GM12878 (cell line): ENCODE measurements around the gene GPR39.

Source experiments
- CTCF ChIP-seq, 3 experiments: IDR thresholded peaks in 2 of 3; conservative IDR thresholded peaks in 1 of 3; 2 replicates each; pipeline ENCODE4 v1.5.1; 2011; ENCODE audit warnings: low read depth in 3 of 3, low read length in 3 of 3, mild to moderate bottlenecking in 3 of 3, control low read depth in 2 of 3, moderate library complexity in 2 of 3, inconsistent platforms in 1 of 3, mixed read lengths in 1 of 3; ENCODE audit not compliant: control insufficient read depth in 2 of 3, insufficient read depth in 1 of 3; ENCODE audit errors: extremely low read depth in 1 of 3
- EP300 ChIP-seq, 2 experiments: fragments of 150-350 bp in 1 of 2; IDR thresholded peaks; 2 replicates each; pipeline ENCODE4 v1.6.1; 2011 to 2012; ENCODE audit warnings: low read depth in 2 of 2, low read length in 2 of 2, borderline replicate concordance in 1 of 2, improper control_type of control experiment in 1 of 2, inconsistent platforms in 1 of 2; ENCODE audit not compliant: control insufficient read depth in 1 of 2
- EZH2 ChIP-seq: IDR thresholded peaks from 2 replicates; pipeline ENCODE4 v1.6.1; 2012; ENCODE audit warnings: low read depth, mild to moderate bottlenecking, control low read depth, inconsistent platforms, low read length, borderline replicate concordance; ENCODE audit not compliant: control insufficient read depth
- MYC ChIP-seq: IDR thresholded peaks from 2 replicates; pipeline ENCODE4 v1.6.1; 2011; ENCODE audit warnings: mild to moderate bottlenecking, low read length, moderate library complexity, inconsistent platforms; ENCODE audit not compliant: insufficient read depth, insufficient replicate concordance, insufficient read length, severe bottlenecking
- NFYB ChIP-seq: IDR thresholded peaks from 2 replicates; pipeline ENCODE4 v1.6.1; 2011; ENCODE audit warnings: low read depth, mild to moderate bottlenecking, low read length, improper control_type of control experiment, moderate library complexity; ENCODE audit not compliant: insufficient read depth
- POLR2A ChIP-seq: IDR thresholded peaks from 2 replicates; pipeline ENCODE4 v1.6.1; 2011; ENCODE audit warnings: low read depth, mild to moderate bottlenecking, low read length
- POLR2AphosphoS2 ChIP-seq: IDR thresholded peaks from 2 replicates; pipeline ENCODE4 v1.6.1; 2011; ENCODE audit warnings: low read depth, mild to moderate bottlenecking, low read length, improper control_type of control experiment, moderate library complexity
- RUNX3 ChIP-seq: IDR thresholded peaks from 2 replicates; pipeline ENCODE4 v1.6.1; 2012; ENCODE audit warnings: low read length, inconsistent platforms
- SP1 ChIP-seq: IDR thresholded peaks from one replicate; pipeline ENCODE4 v1.6.1; 2011; ENCODE audit warnings: low read depth, low read length

DNA sequence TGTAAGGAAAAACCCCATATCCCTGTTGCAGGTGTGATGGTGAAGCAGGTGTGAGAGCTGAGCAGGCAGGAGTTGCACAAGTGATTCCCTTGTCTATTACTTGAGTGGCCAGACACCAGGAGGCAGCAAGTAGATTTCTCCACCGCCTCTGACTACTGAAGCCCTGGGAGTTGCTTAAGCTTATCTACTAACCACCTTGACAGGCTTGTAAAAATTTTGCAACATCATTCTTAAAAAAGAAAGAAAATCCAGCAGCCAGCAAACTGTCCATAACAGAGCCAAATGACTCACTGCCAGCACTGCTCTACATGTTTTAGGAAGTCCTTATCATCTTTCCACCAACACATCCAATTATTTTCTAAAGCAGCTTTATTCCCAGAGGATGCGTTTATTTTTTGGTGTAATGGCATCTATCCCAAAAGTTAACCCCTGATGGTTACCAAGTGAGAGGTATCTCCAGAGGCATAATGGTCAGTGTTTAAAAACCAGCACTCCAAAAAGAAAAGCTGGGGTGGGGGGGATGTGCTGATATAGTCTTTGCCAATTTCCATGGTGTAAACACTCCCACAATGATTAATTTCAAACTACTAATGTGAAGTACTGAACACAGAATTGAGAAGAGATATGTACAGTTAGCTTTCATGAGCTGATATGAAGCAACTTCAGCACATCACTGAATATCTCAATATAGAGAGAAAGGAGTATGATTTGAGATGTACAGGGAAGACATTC lies 16.3 kb upstream of the GPR39 start:
- TF ChIP-seq RUNX3 (no peak), EP300 (IDR thresholded peaks at IDR 0.05; ENCODE audit: borderline replicate concordance in 1 of 2, control insufficient read depth in 1 of 2, low read depth in 2 of 2, low read length in 2 of 2) (no peak), EZH2 (no peak), MYC (no peak), CTCF (IDR thresholded peaks at IDR 0.05 in 2 of 3, conservative IDR thresholded peaks at IDR 0.05 in 1 of 3; ENCODE audit: control insufficient read depth in 2 of 3, extremely low read depth in 1 of 3, insufficient read depth in 1 of 3, low read depth in 3 of 3, low read length in 3 of 3) (no peak), POLR2AphosphoS2 (no peak), NFYB (no peak), SP1 (no peak), POLR2A (no peak)
